HG03457 (cell line): ENCODE measurements around the gene KCNAB1.
"Not testable (repeated sequence)": the region's sequence is repeated elsewhere in the genome, so short reads cannot be mapped to it uniquely, and the experiment has no call there.

ENCODE experiments used
- ATAC-seq: cut with Tn5 transposase; IDR thresholded peaks from one replicate; pipeline ENCODE4 v1.9.1; 2021; ENCODE audit warnings: moderate number of reproducible peaks; ENCODE audit not compliant: unreplicated experiment

KCNAB1 gene

GRCh38 chr3:156558389-156558788, 438.0 kb downstream of the KCNAB1 start:
- no peak for ATAC-seq

GRCh38 chr3:156559321-156559720, 438.9 kb downstream of the KCNAB1 start:
- ATAC-seq: no peak

- no peak for ATAC-seq
These were observed 441.2 kb downstream of the KCNAB1 start for GRCh38 chr3:156561533-156561932.

- not testable (repeated sequence) for ATAC-seq
These were observed 442.1 kb downstream of the KCNAB1 start for GRCh38 chr3:156562486-156562885.

- no peak for ATAC-seq
These were observed 443.7 kb downstream of the KCNAB1 start for GRCh38 chr3:156563900-156564682.

GRCh38 chr3:156569016-156569415, 448.6 kb downstream of the KCNAB1 start:
- ATAC-seq: not testable (repeated sequence)

- ATAC-seq: not testable (repeated sequence)
These were observed 449.5 kb downstream of the KCNAB1 start for GRCh38 chr3:156569881-156570280.

GRCh38 chr3:156575641-156576040, 455.3 kb downstream of the KCNAB1 start:
- no peak for ATAC-seq

- no peak for ATAC-seq
These were observed 455.7 kb downstream of the KCNAB1 start for GRCh38 chr3:156576051-156576450.

- ATAC-seq: no peak
These were observed 456.4 kb downstream of the KCNAB1 start for GRCh38 chr3:156576651-156577348.

- no peak for ATAC-seq
These were observed 457.4 kb downstream of the KCNAB1 start for GRCh38 chr3:156577736-156578135.

GRCh38 chr3:156579427-156579851, 459.1 kb downstream of the KCNAB1 start:
- no peak for ATAC-seq

GRCh38 chr3:156581033-156581432, 460.7 kb downstream of the KCNAB1 start:
- no peak for ATAC-seq

- no peak for ATAC-seq
These were observed 461.6 kb downstream of the KCNAB1 start for GRCh38 chr3:156581954-156582353.

GRCh38 chr3:156582532-156583183, 462.3 kb downstream of the KCNAB1 start:
- peak; percentile 59 for ATAC-seq

GRCh38 chr3:156583469-156583868, 463.1 kb downstream of the KCNAB1 start:
- no peak for ATAC-seq

GRCh38 chr3:156586905-156587759, 466.8 kb downstream of the KCNAB1 start:
- no peak for ATAC-seq

GRCh38 chr3:156587760-156588069, 467.3 kb downstream of the KCNAB1 start:
- no peak for ATAC-seq
